HepG2 (cell line): ENCODE results near the gene UBTD1.

ENCODE experiments used
- CBX2 ChIP-seq, 2 experiments: fragments of 200-600 bp in 1 of 2; sonication (generic); formaldehyde crosslinking in 1 of 2; IDR thresholded peaks; 2 replicates each; pipeline versions ENCODE4 v1.7.0 to v1.8.1; 2018 to 2022; ENCODE audit warnings: low read depth in 2 of 2, low read length in 1 of 2, mild to moderate bottlenecking in 1 of 2, missing genetic modification reagents in 1 of 2
- FOXM1 ChIP-seq: sonication (generic); formaldehyde crosslinking; IDR thresholded peaks from 2 replicates; pipeline ENCODE4 v1.5.0; 2020; ENCODE audit warnings: missing genetic modification reagents
- JUN ChIP-seq: sonication (generic); formaldehyde crosslinking; IDR thresholded peaks from 2 replicates; pipeline ENCODE4 v1.4.0; 2020; ENCODE audit warnings: mild to moderate bottlenecking, missing genetic modification reagents
- RAD21 ChIP-seq: fragments of 450-650 bp; formaldehyde crosslinking; IDR thresholded peaks from 2 replicates; pipeline ENCODE4 v1.5.0; 2020; ENCODE audit warnings: mild to moderate bottlenecking
- SMARCC2 ChIP-seq: fragments of 450-650 bp; IDR thresholded peaks from 2 replicates; pipeline ENCODE4 v1.6.1; 2017; ENCODE audit warnings: antibody characterized with exemption, mild to moderate bottlenecking
- ZFYVE20 ChIP-seq: sonication (generic); formaldehyde crosslinking; IDR thresholded peaks from 2 replicates; pipeline ENCODE4 v1.8.0; 2023; ENCODE audit warnings: low read depth, mild to moderate bottlenecking, moderate library complexity, missing genetic modification reagents, borderline replicate concordance
- ZKSCAN8 ChIP-seq: IDR thresholded peaks from 2 replicates; pipeline ENCODE4 v1.6.1; 2016; ENCODE audit warnings: borderline replicate concordance, missing genetic modification reagents, missing compliant biosample characterization
- ZNF703 ChIP-seq: sonication (generic); formaldehyde crosslinking; IDR thresholded peaks from 2 replicates; pipeline ENCODE4 v1.5.1; 2020; ENCODE audit warnings: missing genetic modification reagents, mild to moderate bottlenecking, moderate library complexity, borderline replicate concordance
- ZNF746 ChIP-seq: sonication (generic); formaldehyde crosslinking; IDR thresholded peaks from 2 replicates; pipeline ENCODE4 v1.8.0; 2022; ENCODE audit warnings: mild to moderate bottlenecking, missing genetic modification reagents
- TF ChIP-seq, protein P1 (sequence below): sonication (generic); formaldehyde crosslinking; IDR thresholded peaks from 2 replicates; pipeline ENCODE4 v1.5.0; 2020; ENCODE audit warnings: mild to moderate bottlenecking, missing genetic modification reagents, moderate library complexity

DNA sequence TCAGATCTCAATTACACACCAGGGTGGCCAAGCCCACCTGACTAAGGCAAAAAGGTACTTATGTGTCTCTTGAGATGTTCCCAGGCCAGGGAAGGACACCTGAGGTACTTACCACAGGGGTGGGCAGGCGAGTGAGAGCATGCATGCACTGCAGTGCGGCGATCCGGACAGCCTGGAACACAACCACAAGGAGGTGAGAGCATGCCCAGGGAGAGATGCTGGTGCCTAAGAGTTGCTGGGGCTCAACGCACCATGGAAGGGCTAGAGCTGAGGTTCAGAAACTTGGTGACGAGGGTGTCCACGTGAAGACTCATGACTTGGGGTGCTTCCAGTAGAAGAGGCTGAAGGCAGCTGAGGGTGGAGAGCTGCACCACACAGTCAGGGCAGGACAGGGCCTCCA is 39.6 kb upstream of the UBTD1 start:
- TF ChIP-seq JUN (CRISPR knock-in tag) = no peak
- TF ChIP-seq ZNF703 (CRISPR knock-in tag) = no peak
- no peak for TF ChIP-seq ZKSCAN8 (CRISPR knock-in tag)
- no peak for TF ChIP-seq SMARCC2
- no peak for TF ChIP-seq ZFYVE20
- TF ChIP-seq FOXM1 (CRISPR knock-in tag) = no peak
- no peak for TF ChIP-seq CBX2 (IDR thresholded peaks at IDR 0.05; ENCODE audit: low read depth, low read length)
- no peak for TF ChIP-seq CBX2 (CRISPR knock-in tag; IDR thresholded peaks at IDR 0.05; ENCODE audit: low read depth)
- no peak for TF ChIP-seq ZNF746 (CRISPR knock-in tag)
- TF ChIP-seq, protein P1, sequence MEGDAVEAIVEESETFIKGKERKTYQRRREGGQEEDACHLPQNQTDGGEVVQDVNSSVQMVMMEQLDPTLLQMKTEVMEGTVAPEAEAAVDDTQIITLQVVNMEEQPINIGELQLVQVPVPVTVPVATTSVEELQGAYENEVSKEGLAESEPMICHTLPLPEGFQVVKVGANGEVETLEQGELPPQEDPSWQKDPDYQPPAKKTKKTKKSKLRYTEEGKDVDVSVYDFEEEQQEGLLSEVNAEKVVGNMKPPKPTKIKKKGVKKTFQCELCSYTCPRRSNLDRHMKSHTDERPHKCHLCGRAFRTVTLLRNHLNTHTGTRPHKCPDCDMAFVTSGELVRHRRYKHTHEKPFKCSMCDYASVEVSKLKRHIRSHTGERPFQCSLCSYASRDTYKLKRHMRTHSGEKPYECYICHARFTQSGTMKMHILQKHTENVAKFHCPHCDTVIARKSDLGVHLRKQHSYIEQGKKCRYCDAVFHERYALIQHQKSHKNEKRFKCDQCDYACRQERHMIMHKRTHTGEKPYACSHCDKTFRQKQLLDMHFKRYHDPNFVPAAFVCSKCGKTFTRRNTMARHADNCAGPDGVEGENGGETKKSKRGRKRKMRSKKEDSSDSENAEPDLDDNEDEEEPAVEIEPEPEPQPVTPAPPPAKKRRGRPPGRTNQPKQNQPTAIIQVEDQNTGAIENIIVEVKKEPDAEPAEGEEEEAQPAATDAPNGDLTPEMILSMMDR (CRISPR knock-in tag) = no peak
- TF ChIP-seq RAD21 (CRISPR knock-in tag) = no peak
